GM21723 (cell line): ENCODE data around the gene EIF6.
"Not testable (repeated sequence)": the region's sequence is repeated elsewhere in the genome, so short reads cannot be mapped to it uniquely, and the experiment has no call there.

Experiments used
- ATAC-seq: cut with Tn5 transposase; IDR thresholded peaks from one replicate; pipeline ENCODE4 v1.9.1; 2021; ENCODE audit warnings: mild to moderate bottlenecking, moderate library complexity; ENCODE audit not compliant: unreplicated experiment

The EIF6 gene

GRCh38 chr20:35262731-35263531 lies 21.6 kb downstream of the EIF6 start:
- ATAC-seq, result not testable (repeated sequence)

GRCh38 chr20:35262321-35262720 lies 22.3 kb downstream of the EIF6 start:
- ATAC-seq, result not testable (repeated sequence)

- no peak for ATAC-seq
Observed at GRCh38 chr20:35260426-35260825, 24.1 kb downstream of the EIF6 start.

- ATAC-seq, result no peak
Observed at GRCh38 chr20:35257175-35257909, 27.2 kb downstream of the EIF6 start.

- no peak for ATAC-seq
Observed at GRCh38 chr20:35254448-35254999, 30.0 kb downstream of the EIF6 start.

DNA sequence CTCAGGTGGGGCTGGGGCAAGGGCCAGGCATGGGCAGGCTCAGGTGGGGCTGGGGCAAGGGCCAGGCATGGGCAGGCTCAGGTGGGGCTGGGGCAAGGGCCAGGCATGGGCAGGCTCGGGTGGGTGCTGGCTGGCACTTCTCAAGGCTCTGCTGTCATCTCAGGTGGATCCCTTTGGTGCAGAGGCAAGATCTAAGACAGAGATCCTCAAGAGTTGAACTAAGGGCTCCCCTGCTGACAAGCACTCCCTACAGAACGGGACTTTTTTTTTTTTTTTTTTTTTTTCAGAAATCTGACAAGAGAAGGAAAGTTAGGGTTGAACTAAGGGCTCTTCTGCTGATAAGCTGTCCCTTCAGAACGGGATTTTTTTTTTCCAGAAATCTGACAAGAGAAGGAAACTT lies 31.6 kb downstream of the EIF6 start:
- no peak for ATAC-seq

- ATAC-seq, result not testable (repeated sequence)
Observed at GRCh38 chr20:35252598-35252997, 32.0 kb downstream of the EIF6 start.

GRCh38 chr20:35252037-35252461 lies 32.5 kb downstream of the EIF6 start:
- ATAC-seq, result no peak

DNA sequence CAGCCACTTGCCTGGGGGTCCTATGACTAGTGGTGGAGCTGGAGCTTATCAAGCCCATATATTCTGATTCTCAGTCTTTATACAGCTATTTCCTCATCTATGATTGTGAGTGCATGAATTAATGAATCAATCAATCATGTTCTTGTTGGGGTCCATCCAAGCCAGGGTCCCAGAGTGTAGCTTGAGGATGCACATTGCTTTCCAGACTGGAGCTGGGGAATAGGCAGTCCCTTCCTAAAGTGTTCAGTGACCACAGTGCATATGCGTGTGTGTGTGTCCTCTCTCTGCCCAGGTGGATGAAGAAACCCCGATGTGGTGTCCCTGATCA lies 33.0 kb downstream of the EIF6 start:
- ATAC-seq, result no peak

GRCh38 chr20:35248641-35249475 lies 35.7 kb downstream of the EIF6 start:
- no peak for ATAC-seq

GRCh38 chr20:35246723-35247122 lies 37.8 kb downstream of the EIF6 start:
- ATAC-seq, result no peak

DNA sequence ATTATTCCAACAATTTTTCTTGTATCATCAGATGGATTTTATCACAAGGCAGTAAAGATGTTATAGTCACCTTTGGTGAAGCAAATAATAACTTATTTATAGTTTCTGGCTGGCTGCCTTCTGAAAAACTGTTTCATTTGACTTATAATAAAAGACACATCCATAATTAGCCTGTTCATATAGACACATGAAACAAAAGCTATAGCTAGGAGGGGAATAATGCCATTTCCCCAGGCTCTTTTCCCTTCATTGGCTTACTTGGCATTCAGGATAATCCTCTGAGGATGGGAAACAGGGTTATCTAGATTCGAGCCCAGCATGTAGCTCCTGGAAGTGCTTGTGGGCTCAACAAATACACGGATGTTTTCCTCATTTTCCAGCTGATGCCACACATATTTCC lies 40.6 kb downstream of the EIF6 start:
- ATAC-seq, result no peak

DNA sequence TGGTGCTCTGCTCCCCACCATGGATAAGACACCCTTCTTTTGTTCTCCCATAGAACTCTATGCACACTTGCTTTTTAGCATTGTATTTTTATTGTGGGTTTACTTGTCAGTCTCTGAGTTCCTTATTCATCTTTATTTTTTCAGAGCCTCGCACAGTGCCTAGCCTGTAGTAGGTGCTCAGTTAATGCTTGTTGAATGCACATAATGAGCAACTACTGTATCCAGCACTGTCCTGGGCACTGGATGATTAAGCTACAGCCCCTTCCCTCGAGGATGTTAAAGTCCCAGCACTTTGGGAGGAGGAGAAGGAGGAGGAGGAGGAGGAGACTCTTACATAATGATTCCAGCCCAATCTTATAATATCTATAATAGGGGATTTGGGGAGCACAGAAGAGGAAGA lies 41.3 kb downstream of the EIF6 start:
- no peak for ATAC-seq

DNA sequence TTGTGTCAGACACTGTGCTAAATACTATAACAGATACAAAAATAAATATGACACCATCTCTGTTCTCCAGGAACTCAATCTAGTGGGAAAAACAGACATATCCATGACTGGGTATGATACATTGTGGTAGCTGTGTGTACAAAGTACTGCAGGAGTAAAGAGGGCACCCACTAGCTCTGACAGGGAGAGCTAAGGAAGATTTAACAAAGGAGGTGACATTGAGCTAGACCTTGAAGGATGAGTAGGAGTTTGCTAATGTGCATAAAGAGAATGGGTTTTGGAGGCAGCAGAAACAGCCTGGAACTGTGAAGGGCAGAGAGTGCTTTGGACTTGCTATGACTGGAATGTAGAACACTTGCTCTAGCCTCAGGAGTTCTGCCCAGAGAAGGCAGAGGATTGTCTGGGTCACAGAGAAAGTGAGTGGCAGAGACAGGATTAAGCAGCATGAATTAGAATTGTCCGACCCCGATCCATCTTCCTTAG lies 43.7 kb downstream of the EIF6 start:
- ATAC-seq, result no peak

DNA sequence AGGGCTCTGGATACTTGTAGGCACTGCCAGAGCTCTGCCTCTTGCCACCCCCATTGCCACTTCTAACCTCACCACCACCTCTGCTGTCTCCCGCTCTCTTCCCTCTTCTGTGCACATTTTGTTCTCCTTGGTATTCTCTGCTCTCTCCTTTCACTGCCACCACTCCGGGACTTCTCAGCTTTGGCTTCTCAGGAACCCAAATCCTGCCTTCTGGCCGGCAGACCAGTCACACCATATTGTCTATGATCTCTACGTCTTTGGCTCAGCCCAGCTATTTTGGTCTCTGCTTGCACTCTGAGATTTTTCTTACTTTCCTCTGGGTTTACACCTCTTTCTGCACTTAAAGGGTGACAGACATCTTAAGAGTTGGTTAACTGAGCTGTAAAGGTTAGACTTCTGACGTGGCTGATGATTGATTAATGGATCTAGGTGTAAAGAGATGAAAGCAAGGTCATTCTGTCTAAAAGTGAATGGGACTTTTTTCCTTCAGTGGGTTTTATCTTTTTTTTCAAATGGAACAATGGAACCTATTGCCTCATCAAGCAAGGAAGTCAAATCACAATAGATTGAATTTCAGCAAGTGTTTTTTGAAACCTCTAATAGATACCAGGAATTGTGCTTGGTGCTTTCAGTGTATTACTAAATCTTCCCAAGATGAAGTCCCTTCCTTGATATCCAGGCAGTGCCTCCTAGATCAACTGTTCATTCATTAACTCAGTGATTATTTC lies 44.3 kb downstream of the EIF6 start:
- ATAC-seq, result no peak

DNA sequence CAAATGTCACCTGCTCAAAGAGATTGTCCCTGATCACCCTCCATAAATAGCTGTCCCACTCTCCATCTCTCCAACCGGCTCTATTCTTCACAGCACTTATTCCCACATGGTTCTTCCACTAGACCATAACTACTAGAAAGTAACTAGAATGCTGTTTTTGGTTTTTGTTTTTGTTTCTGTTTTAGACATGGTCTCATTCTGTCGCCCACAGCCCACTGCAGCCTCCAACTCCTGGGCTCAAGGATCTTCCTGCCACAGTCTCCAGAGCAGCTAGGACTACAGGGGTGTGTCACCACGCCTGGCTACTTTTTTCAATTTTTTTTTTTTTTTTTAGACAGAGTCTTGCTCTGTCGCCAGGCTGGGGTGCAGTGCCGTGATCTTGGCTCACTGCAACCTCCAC lies 45.8 kb downstream of the EIF6 start:
- no peak for ATAC-seq

DNA sequence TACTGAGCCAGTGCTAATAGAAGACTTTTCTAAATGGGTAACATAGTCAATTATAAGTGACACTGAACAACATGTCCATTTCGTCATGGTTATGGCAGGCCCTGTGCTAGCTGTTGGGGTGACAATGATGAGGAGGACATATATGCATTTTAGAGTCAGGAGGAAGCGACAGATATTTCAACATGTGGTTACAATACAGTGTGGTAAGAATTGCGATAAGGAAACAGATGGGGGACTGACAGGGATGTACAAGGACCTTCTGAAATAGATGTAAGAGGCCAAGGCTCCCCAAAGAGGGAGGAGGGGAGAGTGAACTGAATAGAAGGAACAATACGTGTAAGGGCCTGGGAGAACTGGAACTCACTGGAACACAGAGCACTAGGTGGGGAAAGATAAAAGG lies 46.4 kb downstream of the EIF6 start:
- no peak for ATAC-seq

DNA sequence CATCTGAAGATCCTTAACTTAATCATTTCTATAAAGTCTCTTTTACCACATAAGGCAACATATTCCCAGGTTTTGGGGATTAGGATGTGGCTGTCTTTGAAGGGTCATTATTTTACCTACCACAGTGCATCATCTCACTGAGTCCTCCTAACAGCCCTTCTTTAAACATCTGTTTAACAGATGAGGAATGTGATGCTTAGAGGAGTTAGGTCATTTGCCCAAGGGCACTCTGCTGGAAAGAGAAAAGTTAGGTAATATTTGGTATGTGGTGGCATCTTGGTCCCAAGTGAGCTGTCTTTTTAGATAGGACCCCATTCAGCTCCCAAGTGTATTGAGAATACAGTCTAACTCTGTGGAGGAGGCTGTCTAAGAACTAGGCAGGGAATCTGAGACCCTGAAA lies 47.1 kb downstream of the EIF6 start:
- ATAC-seq, result no peak

GRCh38 chr20:35235881-35236280 lies 48.7 kb downstream of the EIF6 start:
- ATAC-seq, result no peak

GRCh38 chr20:35232575-35232974 lies 52.0 kb downstream of the EIF6 start:
- no peak for ATAC-seq
